ENCODE results near the gene CSNK2A1.
"Not testable (repeated sequence)": the region's sequence is repeated elsewhere in the genome, so short reads cannot be mapped to it uniquely, and the experiment has no call there.

CSNK2A1 gene

GRCh38 chr20:516799-517198, 26.8 kb downstream of the CSNK2A1 start:
- no peak for DNase-seq (ENCODE audit: low read depth in 1 of 2, low spot score in 1 of 2)
- no peak overlapping the region for H3K27ac ChIP-seq (replicated peaks)
- no peak overlapping the region for H3K4me3 ChIP-seq (replicated peaks; ENCODE audit: insufficient read depth, low read length)
- H3K27me3 ChIP-seq (ENCODE audit: insufficient read depth, poor library complexity, severe bottlenecking) = no peaks in the 10 kb centered on the region
- no peak for TF ChIP-seq POLR2AphosphoS5 (IDR thresholded peaks at IDR 0.05; ENCODE audit: low read depth)
- no peak for TF ChIP-seq REST (IDR thresholded peaks at IDR 0.05; ENCODE audit: insufficient replicate concordance, low read depth)
- no peak for TF ChIP-seq CTCF (IDR thresholded peaks at IDR 0.05; ENCODE audit: insufficient read depth, low read length)
- TF ChIP-seq GABPA (IDR thresholded peaks at IDR 0.05; ENCODE audit: low read depth) = no peak
- TF ChIP-seq SPI1 (IDR thresholded peaks at IDR 0.05; ENCODE audit: borderline replicate concordance, low read depth) = no peak

- H3K27me3 ChIP-seq (ENCODE audit: insufficient read depth, poor library complexity, severe bottlenecking) = no peaks in the 10 kb centered on the region
- H3K27ac ChIP-seq (replicated peaks) = no peak overlapping the region
- no peak for TF ChIP-seq POLR2AphosphoS5 (IDR thresholded peaks at IDR 0.05; ENCODE audit: low read depth)
- TF ChIP-seq GABPA (IDR thresholded peaks at IDR 0.05; ENCODE audit: low read depth) = no peak
- no peak for TF ChIP-seq SPI1 (IDR thresholded peaks at IDR 0.05; ENCODE audit: borderline replicate concordance, low read depth)
- TF ChIP-seq REST (IDR thresholded peaks at IDR 0.05; ENCODE audit: insufficient replicate concordance, low read depth) = no peak
- TF ChIP-seq CTCF (IDR thresholded peaks at IDR 0.05; ENCODE audit: insufficient read depth, low read length) = no peak
Measured at GRCh38 chr20:515696-516095, 27.9 kb downstream of the CSNK2A1 start.

GRCh38 chr20:513429-513828, 30.2 kb downstream of the CSNK2A1 start:
- Histone ChIP-seq H3K27me3 (ENCODE audit: insufficient read depth, poor library complexity, severe bottlenecking) (no peaks in the 10 kb centered on the region), H3K4me3 (replicated peaks; ENCODE audit: insufficient read depth, low read length) (no peak overlapping the region), H3K27ac (replicated peaks) (no peak overlapping the region)
- TF ChIP-seq REST (IDR thresholded peaks at IDR 0.05; ENCODE audit: insufficient replicate concordance, low read depth) (no peak), POLR2AphosphoS5 (IDR thresholded peaks at IDR 0.05; ENCODE audit: low read depth) (no peak), CTCF (IDR thresholded peaks at IDR 0.05; ENCODE audit: insufficient read depth, low read length) (no peak), SPI1 (IDR thresholded peaks at IDR 0.05; ENCODE audit: borderline replicate concordance, low read depth) (no peak), GABPA (IDR thresholded peaks at IDR 0.05; ENCODE audit: low read depth) (no peak)
- no peak for DNase-seq (ENCODE audit: low read depth in 1 of 2, low spot score in 1 of 2)

More at GRCh38 chr20:515696-516095, 27.9 kb downstream of the CSNK2A1 start:
- no peak overlapping the region for H3K4me3 ChIP-seq (replicated peaks; ENCODE audit: insufficient read depth, low read length)
- no peak for DNase-seq (ENCODE audit: low read depth in 1 of 2, low spot score in 1 of 2)

- H3K27ac ChIP-seq (replicated peaks) = not testable (repeated sequence)
Measured at GRCh38 chr20:510328-511057, 33.1 kb downstream of the CSNK2A1 start.

GRCh38 chr20:508364-508787, 35.2 kb downstream of the CSNK2A1 start:
- H3K27me3 ChIP-seq (ENCODE audit: insufficient read depth, poor library complexity, severe bottlenecking); H3K4me3 ChIP-seq (replicated peaks; ENCODE audit: insufficient read depth, low read length); DNase-seq (ENCODE audit: low read depth in 1 of 2, low spot score in 1 of 2); H3K27ac ChIP-seq (replicated peaks): not testable (repeated sequence)

More at GRCh38 chr20:510328-511057, 33.1 kb downstream of the CSNK2A1 start:
- not testable (repeated sequence) for H3K4me3 ChIP-seq (replicated peaks; ENCODE audit: insufficient read depth, low read length); H3K27me3 ChIP-seq (ENCODE audit: insufficient read depth, poor library complexity, severe bottlenecking); DNase-seq (ENCODE audit: low read depth in 1 of 2, low spot score in 1 of 2)
